ENCODE measurements around the gene CTBS.

CTBS gene

GRCh38 chr1:84574936-84575335, 696 bp upstream of the CTBS start:
- TF ChIP-seq CTCF (conservative IDR thresholded peaks at IDR 0.05; ENCODE audit: control insufficient read depth, insufficient read depth, low read depth, low read length): no peak
- DNase-seq (ENCODE audit: low read depth): no peak
- peak overlapping the region; percentile 66 for H3K4me3 ChIP-seq (ENCODE audit: control insufficient read depth, low read depth, low read length)

GRCh38 chr1:84573481-84573966, 716 bp downstream of the CTBS start:
- H3K4me3 ChIP-seq (ENCODE audit: control insufficient read depth, low read depth, low read length): peak overlapping the region; percentile 71
- no peak for TF ChIP-seq CTCF (conservative IDR thresholded peaks at IDR 0.05; ENCODE audit: control insufficient read depth, insufficient read depth, low read depth, low read length)
- peak; percentile 33 for DNase-seq (ENCODE audit: low read depth)

GRCh38 chr1:84571150-84571535, 3.1 kb downstream of the CTBS start:
- H3K4me3 ChIP-seq (ENCODE audit: control insufficient read depth, low read depth, low read length): no peak overlapping the region
- TF ChIP-seq CTCF (conservative IDR thresholded peaks at IDR 0.05; ENCODE audit: control insufficient read depth, insufficient read depth, low read depth, low read length): no peak
- DNase-seq (ENCODE audit: low read depth): peak; percentile 74

GRCh38 chr1:84570436-84571149, 3.6 kb downstream of the CTBS start:
- peak; percentile 74 for DNase-seq (ENCODE audit: low read depth)
- TF ChIP-seq CTCF (conservative IDR thresholded peaks at IDR 0.05; ENCODE audit: control insufficient read depth, insufficient read depth, low read depth, low read length): no peak
- no peak overlapping the region for H3K4me3 ChIP-seq (ENCODE audit: control insufficient read depth, low read depth, low read length)

GRCh38 chr1:84569216-84569615, 5.0 kb downstream of the CTBS start:
- TF ChIP-seq CTCF (conservative IDR thresholded peaks at IDR 0.05; ENCODE audit: control insufficient read depth, insufficient read depth, low read depth, low read length): no peak
- no peak for DNase-seq (ENCODE audit: low read depth)
- H3K4me3 ChIP-seq (ENCODE audit: control insufficient read depth, low read depth, low read length): no peak overlapping the region

GRCh38 chr1:84550826-84551225, 23.4 kb downstream of the CTBS start:
- H3K4me3 ChIP-seq (ENCODE audit: control insufficient read depth, low read depth, low read length): no peak overlapping the region
- DNase-seq (ENCODE audit: low read depth): peak; percentile 54
- no peak for TF ChIP-seq CTCF (conservative IDR thresholded peaks at IDR 0.05; ENCODE audit: control insufficient read depth, insufficient read depth, low read depth, low read length)
